ENCODE measurements around the gene GNAS-AS1. TPM values are rescaled to one million over a fixed set of nuclear protein-coding genes. Genes with fewer than 3 reads are reported as not detected.

Gene GNAS-AS1
- total RNA-seq, 4 donors from 2014 or later = 0.42 to 0.59 TPM; not detected in 2

- DNase-seq (ENCODE audit: low spot score in 2 of 2) = no peak
- WGBS, 2 donors = 51 to 52% methylated on average over 25 of the region's 25 CpGs
Observed at GRCh38 chr20:58787211-58788005, 63.3 kb downstream of the GNAS-AS1 start.

GRCh38 chr20:58784321-58785074 is 66.2 kb downstream of the GNAS-AS1 start:
- Histone ChIP-seq H3K4me3 (no peak overlapping the region), H3K27me3 (peaks cover 0 to 13% of the 10 kb centered on the region in 2 donors), H3K27ac (no peak overlapping the region), H3K9me3 (no peaks in the 10 kb centered on the region), H3K36me3 (no peaks in the 10 kb centered on the region), H3K4me1 (no peaks in the 10 kb centered on the region)
- WGBS, 2 donors = 73 to 75% methylated on average over 15 of the region's 15 CpGs
- TF ChIP-seq POLR2A (IDR thresholded peaks at IDR 0.05) = no peak
- no peak for TF ChIP-seq CTCF (IDR thresholded peaks at IDR 0.05)
- no peak for TF ChIP-seq EP300 (IDR thresholded peaks at IDR 0.05)
- no peak for DNase-seq (ENCODE audit: low spot score in 2 of 2)

More at GRCh38 chr20:58787211-58788005, 63.3 kb downstream of the GNAS-AS1 start:
- H3K27ac ChIP-seq = no peak overlapping the region
- H3K4me1 ChIP-seq = no peaks in the 10 kb centered on the region
- TF ChIP-seq CTCF (IDR thresholded peaks at IDR 0.05) (no peak), EP300 (IDR thresholded peaks at IDR 0.05) (no peak), POLR2A (IDR thresholded peaks at IDR 0.05) (no peak)
- H3K27me3 ChIP-seq = peaks cover 0 to 14% of the 10 kb centered on the region in 2 donors
- H3K36me3 ChIP-seq = no peaks in the 10 kb centered on the region
- no peaks in the 10 kb centered on the region for H3K9me3 ChIP-seq
- no peak overlapping the region for H3K4me3 ChIP-seq

GRCh38 chr20:58783511-58784011 is 67.1 kb downstream of the GNAS-AS1 start:
- TF ChIP-seq EP300 (IDR thresholded peaks at IDR 0.05) (no peak), CTCF (IDR thresholded peaks at IDR 0.05) (no peak)
- no peak overlapping the region for H3K27ac ChIP-seq
- DNase-seq (ENCODE audit: low spot score in 2 of 2) = no peak
- 68 to 74% methylated on average over 12 of the region's 12 CpGs for WGBS, 2 donors
- H3K9me3 ChIP-seq = no peaks in the 10 kb centered on the region
- no peaks in the 10 kb centered on the region for H3K4me1 ChIP-seq
- H3K4me3 ChIP-seq = no peak overlapping the region
- H3K27me3 ChIP-seq = peaks cover 0 to 13% of the 10 kb centered on the region in 2 donors
- no peaks in the 10 kb centered on the region for H3K36me3 ChIP-seq

- DNase-seq (ENCODE audit: low spot score in 2 of 2) = no peak
- Histone ChIP-seq H3K36me3 (no peaks in the 10 kb centered on the region), H3K27ac (no peak overlapping the region), H3K4me3 (no peak overlapping the region), H3K27me3 (peaks cover 0 to 13% of the 10 kb centered on the region in 2 donors), H3K4me1 (no peaks in the 10 kb centered on the region), H3K9me3 (no peaks in the 10 kb centered on the region)
- no peak for TF ChIP-seq POLR2A (IDR thresholded peaks at IDR 0.05)
- TF ChIP-seq EP300 (IDR thresholded peaks at IDR 0.05) = no peak
- no peak for TF ChIP-seq CTCF (IDR thresholded peaks at IDR 0.05)
- 48 to 71% methylated on average over 4 of the region's 4 CpGs for WGBS, 2 donors
Observed at GRCh38 chr20:58781138-58781537, 69.6 kb downstream of the GNAS-AS1 start.

- Histone ChIP-seq H3K27me3 (peaks cover 0 to 13% of the 10 kb centered on the region in 2 donors), H3K4me1 (no peaks in the 10 kb centered on the region), H3K36me3 (no peaks in the 10 kb centered on the region), H3K9me3 (no peaks in the 10 kb centered on the region), H3K27ac (no peak overlapping the region), H3K4me3 (no peak overlapping the region)
- TF ChIP-seq EP300 (IDR thresholded peaks at IDR 0.05) (no peak), CTCF (IDR thresholded peaks at IDR 0.05) (no peak), POLR2A (IDR thresholded peaks at IDR 0.05) (no peak)
- WGBS, 2 donors = 65 to 73% methylated on average over 9 of the region's 9 CpGs
- DNase-seq (ENCODE audit: low spot score in 2 of 2) = no peak
Observed at GRCh38 chr20:58778760-58779159, 71.9 kb downstream of the GNAS-AS1 start.
